Epithelial cell of esophagus (primary cell): ENCODE measurements around the gene TMEM132C.

Source experiments
- DNase-seq: peaks from one replicate; pipeline ENCODE4 v3.0.0; 2010; ENCODE audit warnings: low read depth
- H3K4me3 ChIP-seq: 2 replicates; pipeline ENCODE4 v1.5.1; 2011; ENCODE audit warnings: mild to moderate bottlenecking, low read length, control low read depth
- CTCF ChIP-seq: IDR thresholded peaks from 2 replicates; pipeline ENCODE4 v1.5.1; 2011; ENCODE audit warnings: low read depth, mild to moderate bottlenecking, low read length, control low read depth, inconsistent platforms; ENCODE audit not compliant: insufficient read depth; ENCODE audit errors: missing control alignments

TMEM132C gene

GRCh38 chr12:128267131-128267622 lies at the start of gene TMEM132C:
Gene TMEM132C (plus strand): TSS chr12:128267170. CDS start chr12:128267403, 233 bp downstream.
- TF ChIP-seq CTCF = no peak
- H3K4me3 ChIP-seq = no peak within 1 kb of the TSS

DNA sequence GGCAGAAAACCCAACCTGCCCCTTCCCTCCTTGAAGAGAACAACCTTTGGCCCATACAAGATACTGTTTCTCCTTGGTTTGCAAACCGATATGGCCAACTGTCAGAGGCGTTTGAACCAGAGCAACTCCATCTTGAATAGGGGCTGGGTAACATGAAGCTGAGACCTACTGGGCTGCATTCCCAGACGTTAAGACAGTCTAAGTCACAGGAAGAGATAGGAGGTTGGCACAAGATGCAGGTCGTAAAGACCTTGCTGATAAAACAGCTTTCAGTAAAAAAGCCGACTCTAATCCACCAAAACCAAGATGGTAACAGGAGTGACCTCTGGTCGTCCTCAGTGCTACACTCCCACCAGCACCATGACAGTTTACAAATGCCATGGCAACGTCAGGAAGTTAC lies 42.7 kb upstream of the TMEM132C start:
- no peak overlapping the region for H3K4me3 ChIP-seq
- TF ChIP-seq CTCF = no peak
- no peak for DNase-seq

More at GRCh38 chr12:128267131-128267622, at the start of gene TMEM132C:
- DNase-seq = no peak

- TF ChIP-seq CTCF = no peak
- H3K4me3 ChIP-seq = no peak overlapping the region
- no peak for DNase-seq
Measured at GRCh38 chr12:128228581-128228980, 38.4 kb upstream of the TMEM132C start.

DNA sequence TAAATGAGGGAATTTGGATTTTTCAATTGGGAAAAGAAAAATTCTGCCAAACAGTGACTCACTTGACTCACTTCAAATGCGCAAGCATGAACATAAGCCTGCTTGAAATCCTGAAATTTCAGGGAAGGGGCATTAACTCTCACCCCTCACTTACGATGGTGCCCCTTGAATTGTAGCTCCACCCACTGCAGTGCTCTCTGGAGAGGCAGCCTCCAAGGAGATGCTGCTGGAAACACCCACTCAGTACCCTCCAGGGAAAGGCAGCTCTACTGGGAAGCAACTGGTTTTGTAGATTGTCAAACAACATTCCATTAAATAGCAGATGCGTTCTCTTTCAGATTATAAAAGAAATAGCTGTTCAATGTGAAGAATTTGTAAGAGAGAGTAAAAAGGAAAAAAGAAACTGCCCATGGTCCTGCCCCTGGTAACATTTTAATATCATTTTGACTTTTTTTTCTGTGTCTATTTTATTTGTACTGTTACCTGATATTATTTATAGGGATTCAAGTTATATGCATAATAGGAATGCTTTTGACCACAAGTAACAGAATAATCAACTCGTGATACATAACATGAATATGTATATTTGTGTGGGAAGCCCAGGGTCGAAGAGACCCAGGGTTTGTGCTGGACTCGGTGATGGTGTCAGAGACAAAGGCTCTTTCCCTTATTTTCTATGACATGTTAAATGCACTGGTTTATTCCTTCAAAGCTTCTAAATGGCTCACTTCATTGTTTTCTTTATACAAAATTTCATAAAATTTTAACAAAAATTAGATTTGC lies 31.1 kb upstream of the TMEM132C start:
- DNase-seq = no peak
- H3K4me3 ChIP-seq = no peak overlapping the region
- TF ChIP-seq CTCF = no peak

DNA sequence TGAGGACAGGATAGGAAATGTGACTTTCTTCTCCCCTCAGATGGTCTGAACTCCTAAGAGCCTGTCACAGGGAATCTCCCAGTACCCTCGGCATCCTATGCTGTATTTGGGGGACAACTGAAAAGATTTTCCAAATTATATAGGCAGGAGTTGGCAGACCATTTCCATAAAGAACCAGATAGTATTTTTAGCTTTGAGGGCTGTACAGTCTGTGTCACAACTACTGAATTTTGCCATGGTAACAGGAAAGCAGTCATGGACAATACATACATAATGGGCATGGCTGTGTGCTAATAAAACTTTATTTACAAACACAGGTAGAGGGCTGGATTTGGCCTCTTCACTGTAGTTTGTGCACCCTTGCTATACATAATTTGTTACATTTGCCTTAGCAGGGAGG lies 30.4 kb upstream of the TMEM132C start:
- H3K4me3 ChIP-seq = no peak overlapping the region
- TF ChIP-seq CTCF = no peak
- DNase-seq = no peak

DNA sequence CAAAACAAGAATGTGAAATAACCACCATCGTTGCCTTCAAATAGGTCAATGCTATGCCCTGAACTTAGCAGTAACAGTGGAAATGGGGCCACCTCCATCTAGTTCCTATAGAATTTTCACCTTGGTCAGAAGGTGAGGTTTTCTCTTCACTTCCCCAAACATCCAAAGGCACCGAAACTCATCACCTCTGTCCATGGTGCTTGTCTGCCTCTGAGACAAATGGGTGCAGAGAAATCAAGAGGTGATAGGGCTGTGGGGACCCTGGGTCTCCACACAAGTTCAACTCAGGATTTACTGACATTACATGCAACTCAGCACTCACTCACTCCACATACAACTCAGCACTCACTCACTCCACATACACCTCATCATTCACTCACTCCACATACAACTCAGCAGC lies 26.2 kb upstream of the TMEM132C start:
- DNase-seq = no peak
- TF ChIP-seq CTCF = no peak

GRCh38 chr12:128245121-128245520 lies 21.8 kb upstream of the TMEM132C start:
- TF ChIP-seq CTCF = no peak
- DNase-seq = no peak
- H3K4me3 ChIP-seq = no peak overlapping the region

More for the DNA sequence above, 26.2 kb upstream of the TMEM132C start:
- no peak overlapping the region for H3K4me3 ChIP-seq
